GM12873 (cell line): ENCODE results near the gene GPR78.

Experiments
- TF ChIP-seq, protein P1 (sequence below): IDR thresholded peaks from 2 replicates; pipeline ENCODE4 v1.5.1; 2012; ENCODE audit warnings: low read depth, mild to moderate bottlenecking, moderate library complexity, low read length, control low read depth; ENCODE audit not compliant: insufficient read depth; ENCODE audit errors: missing control alignments

Gene GPR78

DNA sequence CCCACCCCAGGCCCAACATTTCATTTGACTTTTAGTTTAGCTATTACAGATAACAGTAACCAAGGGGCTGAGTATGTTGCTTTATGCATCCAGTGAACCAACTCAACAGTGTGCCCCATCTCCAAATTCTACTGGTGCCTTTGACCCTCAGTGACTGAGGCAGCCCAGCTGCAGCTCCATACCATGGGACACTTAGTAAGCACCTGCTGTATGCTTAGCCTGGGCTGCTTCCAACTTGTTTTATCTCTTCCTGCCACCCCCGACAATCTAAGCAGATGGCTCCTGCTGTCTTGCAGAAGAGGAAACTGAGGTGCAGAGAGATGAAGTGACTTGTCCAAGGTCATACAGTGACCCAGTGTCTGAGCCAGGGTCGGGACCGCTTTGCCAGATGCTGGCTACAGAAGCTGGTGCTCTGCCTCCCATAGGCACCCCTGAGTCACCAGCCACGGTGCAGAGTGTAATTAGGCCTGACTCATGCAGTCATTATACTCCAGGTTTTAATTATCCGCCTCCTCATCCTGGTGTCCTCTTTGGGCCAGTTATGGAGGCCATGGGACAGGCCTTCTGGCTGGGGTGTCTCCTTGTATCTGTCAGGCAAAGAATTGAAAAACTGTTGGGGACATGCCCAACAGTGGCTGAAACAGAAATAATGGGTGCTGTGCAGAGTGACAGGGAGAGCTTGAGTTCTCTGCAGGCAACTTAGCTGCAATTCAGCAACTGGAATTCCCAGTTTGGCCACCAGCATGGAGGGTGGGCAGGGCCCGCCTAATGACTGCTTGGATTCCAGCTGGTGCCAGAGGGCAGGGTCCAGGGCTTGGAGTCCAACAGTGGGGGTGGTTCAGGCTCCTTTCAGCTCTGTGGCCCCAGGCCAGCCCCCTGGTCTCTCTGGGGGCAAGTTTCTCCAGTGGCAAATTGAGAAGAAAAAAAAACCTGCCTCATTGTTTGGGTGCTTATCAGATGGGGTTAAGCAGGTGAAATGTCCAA lies 8.2 kb upstream of the GPR78 start:
- TF ChIP-seq, protein P1, sequence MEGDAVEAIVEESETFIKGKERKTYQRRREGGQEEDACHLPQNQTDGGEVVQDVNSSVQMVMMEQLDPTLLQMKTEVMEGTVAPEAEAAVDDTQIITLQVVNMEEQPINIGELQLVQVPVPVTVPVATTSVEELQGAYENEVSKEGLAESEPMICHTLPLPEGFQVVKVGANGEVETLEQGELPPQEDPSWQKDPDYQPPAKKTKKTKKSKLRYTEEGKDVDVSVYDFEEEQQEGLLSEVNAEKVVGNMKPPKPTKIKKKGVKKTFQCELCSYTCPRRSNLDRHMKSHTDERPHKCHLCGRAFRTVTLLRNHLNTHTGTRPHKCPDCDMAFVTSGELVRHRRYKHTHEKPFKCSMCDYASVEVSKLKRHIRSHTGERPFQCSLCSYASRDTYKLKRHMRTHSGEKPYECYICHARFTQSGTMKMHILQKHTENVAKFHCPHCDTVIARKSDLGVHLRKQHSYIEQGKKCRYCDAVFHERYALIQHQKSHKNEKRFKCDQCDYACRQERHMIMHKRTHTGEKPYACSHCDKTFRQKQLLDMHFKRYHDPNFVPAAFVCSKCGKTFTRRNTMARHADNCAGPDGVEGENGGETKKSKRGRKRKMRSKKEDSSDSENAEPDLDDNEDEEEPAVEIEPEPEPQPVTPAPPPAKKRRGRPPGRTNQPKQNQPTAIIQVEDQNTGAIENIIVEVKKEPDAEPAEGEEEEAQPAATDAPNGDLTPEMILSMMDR, result no peak

DNA sequence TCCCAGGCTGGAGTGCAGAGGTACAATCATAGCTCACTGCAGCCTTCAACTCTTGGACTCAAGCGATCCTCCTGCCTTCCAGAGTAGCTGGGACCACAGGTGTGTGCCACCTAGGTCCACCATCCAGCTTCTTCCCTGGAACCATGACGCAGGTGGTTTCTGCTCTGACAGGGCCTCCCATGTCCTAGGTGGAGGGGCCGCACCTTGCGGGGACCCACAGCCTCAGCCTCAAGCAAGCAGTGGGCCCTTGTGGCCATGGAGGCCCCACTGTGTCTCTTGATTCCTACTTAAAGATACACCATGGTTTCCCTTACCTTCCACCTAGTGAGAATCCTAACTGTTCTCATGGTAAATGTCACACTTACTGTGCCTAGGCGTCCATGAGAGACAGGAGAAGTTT lies 6.9 kb upstream of the GPR78 start:
- TF ChIP-seq, protein P1, result no peak

DNA sequence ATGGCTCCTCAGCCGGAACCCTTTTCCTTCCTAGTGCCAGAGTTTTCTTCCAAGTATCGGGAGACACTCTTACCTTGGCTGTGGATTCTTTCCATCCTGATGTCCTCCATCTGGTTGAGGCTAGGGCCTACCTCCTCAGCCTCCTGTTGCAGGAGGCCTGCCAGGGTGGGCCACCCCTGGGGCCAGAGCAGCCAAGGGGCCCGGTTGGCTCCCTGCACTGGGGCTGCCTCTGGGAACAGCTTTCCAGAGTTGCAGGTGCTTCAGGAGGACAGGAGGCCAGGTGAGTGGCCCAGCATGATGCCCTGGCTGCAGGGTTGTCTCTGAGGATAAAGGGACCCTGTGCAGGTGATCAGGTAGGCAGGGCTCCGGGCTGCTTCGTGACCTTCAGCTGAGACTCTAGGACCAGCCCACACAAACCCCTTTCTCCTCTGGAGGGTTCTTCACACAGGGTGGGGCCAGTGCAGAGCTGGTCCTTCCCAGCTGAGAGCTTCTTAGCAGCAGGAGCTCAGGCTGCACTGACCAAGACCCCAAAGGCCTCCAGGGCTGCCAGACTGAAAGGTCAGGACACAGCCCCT lies 5.3 kb upstream of the GPR78 start:
- TF ChIP-seq, protein P1, result no peak

DNA sequence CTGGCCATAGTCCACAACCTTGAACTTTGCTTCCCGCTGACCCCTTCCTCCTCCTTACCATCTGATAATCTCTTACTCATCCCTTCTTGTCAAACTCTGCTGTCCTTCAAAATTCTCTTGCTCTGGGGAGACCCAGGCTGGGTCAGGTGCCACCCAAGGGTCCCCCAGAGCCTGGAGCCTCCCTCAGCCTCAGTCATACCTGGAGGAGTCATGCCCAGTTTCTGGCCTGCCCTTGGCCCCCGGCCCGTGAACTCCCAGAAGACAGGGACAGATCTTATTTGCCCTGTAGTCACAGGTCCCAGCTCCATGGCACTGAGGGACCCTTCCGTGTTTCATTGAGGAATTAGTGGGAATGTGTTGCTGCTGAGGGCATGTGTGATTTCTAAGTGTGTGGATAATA lies 4.7 kb upstream of the GPR78 start:
- TF ChIP-seq, protein P1, result no peak

DNA sequence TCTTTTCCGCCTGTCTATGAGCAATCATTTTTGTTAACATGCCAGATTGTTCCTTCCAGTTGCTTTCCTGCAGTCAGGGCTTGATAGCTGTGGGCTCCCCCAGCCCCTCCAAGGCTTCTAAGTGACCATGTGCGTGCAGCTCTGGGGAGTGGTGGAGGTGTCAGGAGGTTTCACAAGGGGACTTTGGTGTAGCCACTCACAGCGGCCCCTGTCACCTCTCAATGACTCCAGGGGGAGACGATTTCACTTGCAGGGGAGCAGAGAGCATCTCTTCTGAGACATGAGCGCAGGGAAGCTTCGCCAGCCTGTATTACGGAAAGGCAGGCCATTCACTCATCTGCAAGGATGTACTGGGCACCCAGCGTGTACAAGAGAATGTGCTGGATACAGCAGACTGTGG lies 3.1 kb upstream of the GPR78 start:
- TF ChIP-seq, protein P1, result no peak

DNA sequence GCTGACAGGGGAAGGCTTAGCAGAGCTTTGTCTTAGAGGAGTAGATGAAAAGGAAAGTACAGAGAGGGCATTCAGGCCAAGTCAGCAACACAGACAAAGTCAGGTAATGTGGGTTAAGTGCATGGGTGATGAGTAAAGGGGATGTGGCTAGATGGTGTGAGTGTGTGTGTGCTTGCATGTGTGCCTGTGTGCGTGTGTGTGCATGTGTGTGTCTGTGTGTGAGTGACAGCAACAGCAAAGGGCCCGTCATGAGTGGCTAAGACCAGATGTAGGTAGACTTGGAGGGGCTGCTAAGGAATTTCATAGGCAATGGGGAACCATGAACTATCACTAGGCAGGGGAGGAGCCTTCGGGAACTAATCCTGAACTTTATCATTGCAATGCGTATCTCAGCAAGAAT lies 2.2 kb upstream of the GPR78 start:
- TF ChIP-seq, protein P1, result no peak

DNA sequence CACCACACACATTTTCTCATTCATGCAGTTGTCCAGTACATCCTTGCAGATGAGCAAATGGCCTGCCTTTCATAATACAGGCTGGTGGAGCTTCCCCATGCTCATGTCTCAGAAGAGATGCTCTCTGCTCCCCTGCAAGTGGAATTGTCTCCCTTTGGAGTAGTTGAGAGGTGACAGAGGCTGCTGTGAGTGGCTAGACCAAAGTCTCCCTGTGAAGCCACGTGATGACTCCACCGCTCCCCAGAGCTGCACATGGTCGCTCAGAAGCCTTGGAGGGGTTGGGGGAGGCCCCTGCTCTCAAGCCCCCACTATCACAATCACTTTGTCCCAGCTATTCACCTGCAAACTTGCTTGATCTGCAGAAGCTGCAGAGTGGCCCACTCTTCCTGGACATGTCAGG lies 1.5 kb upstream of the GPR78 start:
- TF ChIP-seq, protein P1, result no peak
